Vagina (tissue), 2 donors: ENCODE results near the gene CASP3. TPM values are rescaled to one million over a fixed set of nuclear protein-coding genes. Genes with fewer than 3 reads are reported as not detected.

Source experiments
- DNase-seq, 2 donors: peaks; one replicate each; pipeline ENCODE4 v3.0.0-alpha.2; 2017; ENCODE audit errors: extremely low spot score in 2 of 2
- H3K27ac ChIP-seq: fragments of 200-600 bp; sonication (generic); one replicate; pipeline ENCODE4 v1.5.1; 2019
- H3K27me3 ChIP-seq: fragments of 200-600 bp; sonication (generic); one replicate; pipeline ENCODE4 v1.5.1; 2019
- H3K36me3 ChIP-seq, 2 donors: fragments of 200-600 bp; sonication (generic); one replicate each; pipeline ENCODE4 v1.5.1; 2017 to 2019
- H3K4me1 ChIP-seq: fragments of 200-600 bp; sonication (generic); one replicate; pipeline ENCODE4 v1.5.1; 2019
- H3K4me3 ChIP-seq, 2 donors: fragments of 200-600 bp; sonication (generic); 1 replicate in 1 of 2; 2 replicates in 1 of 2; pipeline ENCODE4 v1.5.1; 2016 to 2019
- H3K9me3 ChIP-seq: fragments of 200-600 bp; sonication (generic); one replicate; pipeline ENCODE4 v1.5.1; 2019
- POLR2A ChIP-seq, 2 donors: fragments of 450-650 bp; IDR thresholded peaks; one replicate each; pipeline ENCODE4 v1.6.1; 2017; ENCODE audit warnings: antibody characterized with exemption in 2 of 2, mild to moderate bottlenecking in 2 of 2, moderate library complexity in 2 of 2
- POLR2AphosphoS5 ChIP-seq, 2 donors: sonication (generic); formaldehyde crosslinking; IDR thresholded peaks; one replicate each; pipeline ENCODE4 v1.9.0; 2017; ENCODE audit warnings: antibody characterized with exemption in 2 of 2, mild to moderate bottlenecking in 2 of 2, low read depth in 1 of 2; ENCODE audit not compliant: insufficient read depth in 1 of 2
- intact Hi-C: fragments of 100-400 bp; cut with DNase I; formaldehyde crosslinking; loops from one replicate; pipeline ENCODE4 v1.15.1; 2023
- total RNA-seq: library from RNA; depleted of rRNA; stranded (reverse); fragments of >200 nt; gene quantifications from one replicate; pipeline ENCODE4 v1.2.3, GENCODE V29; 2016
- TF ChIP-seq, protein P1 (sequence below), 3 experiments: fragments of 450-650 bp in 2 of 3; fragments of 200-600 bp in 1 of 3; sonication (generic) in 1 of 3; IDR thresholded peaks; one replicate each; pipeline ENCODE4 v1.5.1; 2017 to 2019; ENCODE audit warnings: antibody characterized with exemption in 3 of 3, mild to moderate bottlenecking in 2 of 3, moderate library complexity in 2 of 3

CASP3 gene
- total RNA-seq, 1 donor from 2014 or later: 11.3 TPM

DNA sequence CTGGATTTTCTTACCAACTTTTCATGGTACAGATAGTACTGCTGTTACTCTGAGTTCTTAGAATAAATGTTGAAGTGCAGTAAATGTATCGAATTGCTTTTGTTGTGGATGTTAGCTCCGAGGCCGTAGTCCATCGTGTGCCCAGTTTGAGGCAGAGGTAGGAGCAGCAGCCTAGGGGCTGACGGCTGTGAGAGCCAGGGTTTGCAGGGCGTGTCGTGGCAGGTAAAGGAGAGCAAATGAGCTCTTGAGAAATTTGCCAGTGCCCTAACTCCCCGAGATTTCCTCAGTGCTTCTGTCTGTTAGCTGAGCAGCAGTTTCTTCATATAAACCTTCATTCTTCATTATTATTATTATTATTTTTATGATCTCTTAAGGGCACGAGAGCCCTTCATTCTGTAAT, 21.9 kb upstream of the CASP3 start:
- H3K9me3 ChIP-seq: no peaks in the 10 kb centered on the region
- no peaks in the 10 kb centered on the region for H3K27me3 ChIP-seq
- DNase-seq: no peak
- H3K27ac ChIP-seq: no peak overlapping the region
- H3K4me1 ChIP-seq: no peaks in the 10 kb centered on the region
- TF ChIP-seq POLR2A (IDR thresholded peaks at IDR 0.05) (no peak), POLR2AphosphoS5 (IDR thresholded peaks at IDR 0.05; ENCODE audit: insufficient read depth in 1 of 2, low read depth in 1 of 2) (no peak)
- TF ChIP-seq, protein P1, sequence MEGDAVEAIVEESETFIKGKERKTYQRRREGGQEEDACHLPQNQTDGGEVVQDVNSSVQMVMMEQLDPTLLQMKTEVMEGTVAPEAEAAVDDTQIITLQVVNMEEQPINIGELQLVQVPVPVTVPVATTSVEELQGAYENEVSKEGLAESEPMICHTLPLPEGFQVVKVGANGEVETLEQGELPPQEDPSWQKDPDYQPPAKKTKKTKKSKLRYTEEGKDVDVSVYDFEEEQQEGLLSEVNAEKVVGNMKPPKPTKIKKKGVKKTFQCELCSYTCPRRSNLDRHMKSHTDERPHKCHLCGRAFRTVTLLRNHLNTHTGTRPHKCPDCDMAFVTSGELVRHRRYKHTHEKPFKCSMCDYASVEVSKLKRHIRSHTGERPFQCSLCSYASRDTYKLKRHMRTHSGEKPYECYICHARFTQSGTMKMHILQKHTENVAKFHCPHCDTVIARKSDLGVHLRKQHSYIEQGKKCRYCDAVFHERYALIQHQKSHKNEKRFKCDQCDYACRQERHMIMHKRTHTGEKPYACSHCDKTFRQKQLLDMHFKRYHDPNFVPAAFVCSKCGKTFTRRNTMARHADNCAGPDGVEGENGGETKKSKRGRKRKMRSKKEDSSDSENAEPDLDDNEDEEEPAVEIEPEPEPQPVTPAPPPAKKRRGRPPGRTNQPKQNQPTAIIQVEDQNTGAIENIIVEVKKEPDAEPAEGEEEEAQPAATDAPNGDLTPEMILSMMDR (IDR thresholded peaks at IDR 0.05): no peak
- intact Hi-C loops: no loop called here
- no peak overlapping the region for H3K4me3 ChIP-seq
- peaks cover 0 to 56% of the 10 kb centered on the region in 2 donors for H3K36me3 ChIP-seq

GRCh38 chr4:184669251-184669650, 20.0 kb upstream of the CASP3 start:
- Histone ChIP-seq H3K9me3 (no peaks in the 10 kb centered on the region), H3K4me1 (no peaks in the 10 kb centered on the region), H3K27me3 (no peaks in the 10 kb centered on the region), H3K27ac (no peak overlapping the region), H3K4me3 (no peak overlapping the region), H3K36me3 (peaks cover 0 to 53% of the 10 kb centered on the region in 2 donors)
- intact Hi-C loops: no loop called here
- no peak for TF ChIP-seq POLR2AphosphoS5 (IDR thresholded peaks at IDR 0.05; ENCODE audit: insufficient read depth in 1 of 2, low read depth in 1 of 2)
- no peak for TF ChIP-seq POLR2A (IDR thresholded peaks at IDR 0.05)
- TF ChIP-seq, protein P1 (IDR thresholded peaks at IDR 0.05): no peak
- no peak for DNase-seq

- no peaks in the 10 kb centered on the region for H3K4me1 ChIP-seq
- H3K36me3 ChIP-seq: peaks cover 0 to 46% of the 10 kb centered on the region in 2 donors
- H3K27ac ChIP-seq: no peak overlapping the region
- no peaks in the 10 kb centered on the region for H3K27me3 ChIP-seq
- intact Hi-C loops: no loop called here
- no peak overlapping the region for H3K4me3 ChIP-seq
- TF ChIP-seq POLR2AphosphoS5 (IDR thresholded peaks at IDR 0.05; ENCODE audit: insufficient read depth in 1 of 2, low read depth in 1 of 2): no peak
- TF ChIP-seq, protein P1 (IDR thresholded peaks at IDR 0.05): no peak
- no peak for TF ChIP-seq POLR2A (IDR thresholded peaks at IDR 0.05)
- DNase-seq: no peak
- H3K9me3 ChIP-seq: no peaks in the 10 kb centered on the region
Observed at GRCh38 chr4:184668511-184669114, 19.4 kb upstream of the CASP3 start.

DNA sequence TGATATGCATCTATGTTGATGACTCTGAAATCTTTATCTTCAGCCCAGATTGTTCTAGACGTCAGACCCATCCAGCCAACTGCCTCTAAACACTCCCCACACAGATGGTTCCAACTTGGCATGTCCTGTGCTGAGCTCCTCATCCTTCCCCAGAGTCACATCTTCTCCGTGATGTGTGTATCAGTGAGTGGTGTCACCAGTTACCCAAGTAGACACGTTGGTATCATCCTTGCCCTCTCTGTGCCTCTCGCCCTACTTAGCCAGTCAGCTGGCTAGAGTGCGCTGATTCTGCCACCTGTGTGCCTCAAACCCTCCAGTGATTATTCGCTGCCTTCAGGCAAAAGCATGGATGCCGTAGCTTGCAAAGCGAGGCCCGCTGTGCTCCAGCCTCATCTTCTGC, 18.8 kb upstream of the CASP3 start:
- intact Hi-C loops: no loop called here
- no peak for DNase-seq
- H3K9me3 ChIP-seq: no peaks in the 10 kb centered on the region
- H3K27ac ChIP-seq: no peak overlapping the region
- H3K4me1 ChIP-seq: no peaks in the 10 kb centered on the region
- no peak overlapping the region for H3K4me3 ChIP-seq
- H3K36me3 ChIP-seq: peaks cover 0 to 45% of the 10 kb centered on the region in 2 donors
- no peaks in the 10 kb centered on the region for H3K27me3 ChIP-seq
- no peak for TF ChIP-seq POLR2AphosphoS5 (IDR thresholded peaks at IDR 0.05; ENCODE audit: insufficient read depth in 1 of 2, low read depth in 1 of 2)

- Histone ChIP-seq H3K27me3 (no peaks in the 10 kb centered on the region), H3K36me3 (peaks cover 0 to 36% of the 10 kb centered on the region in 2 donors), H3K4me1 (no peaks in the 10 kb centered on the region), H3K27ac (no peak overlapping the region), H3K4me3 (no peak overlapping the region), H3K9me3 (no peaks in the 10 kb centered on the region)
- intact Hi-C loops: no loop called here
- DNase-seq: no peak
- TF ChIP-seq, protein P1 (IDR thresholded peaks at IDR 0.05): no peak
- TF ChIP-seq POLR2A (IDR thresholded peaks at IDR 0.05) (no peak), POLR2AphosphoS5 (IDR thresholded peaks at IDR 0.05; ENCODE audit: insufficient read depth in 1 of 2, low read depth in 1 of 2) (no peak)
Observed at GRCh38 chr4:184666670-184667069, 17.4 kb upstream of the CASP3 start.
